Stimulated activated CD4-positive, alpha-beta T cell treated with anti-CD3 and anti-CD28 coated beads, Interleukin-2, amount 100 ng/mL, for 48 hours (primary cell): ENCODE measurements around the gene FAM117B.
"Not testable (repeated sequence)": the region's sequence is repeated elsewhere in the genome, so short reads cannot be mapped to it uniquely, and the experiment has no call there.

Source experiments
- DNase-seq, 2 donors: peaks; one replicate each; pipeline ENCODE4 v3.0.0-alpha.2; 2020

FAM117B gene

DNA sequence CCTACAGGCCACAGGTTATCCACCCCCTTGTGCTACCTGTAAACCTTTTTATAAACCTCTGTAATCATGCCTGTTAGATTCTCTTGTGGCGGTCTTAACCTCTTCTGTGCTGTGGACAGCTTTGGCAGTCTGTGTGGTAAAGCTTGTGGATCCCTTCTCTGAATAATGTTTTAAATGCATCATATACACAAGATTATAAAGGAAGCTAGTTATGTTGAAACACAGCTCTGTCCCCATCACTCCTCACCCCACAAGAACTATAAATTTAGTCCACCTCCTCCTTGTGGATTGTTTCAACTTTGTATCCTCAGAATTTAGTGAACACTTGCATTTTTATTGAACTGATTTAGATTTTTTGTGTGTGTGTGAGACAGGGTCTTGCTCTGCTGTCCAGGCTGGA is 129.1 kb downstream of the FAM117B start:
- no peak for DNase-seq

DNA sequence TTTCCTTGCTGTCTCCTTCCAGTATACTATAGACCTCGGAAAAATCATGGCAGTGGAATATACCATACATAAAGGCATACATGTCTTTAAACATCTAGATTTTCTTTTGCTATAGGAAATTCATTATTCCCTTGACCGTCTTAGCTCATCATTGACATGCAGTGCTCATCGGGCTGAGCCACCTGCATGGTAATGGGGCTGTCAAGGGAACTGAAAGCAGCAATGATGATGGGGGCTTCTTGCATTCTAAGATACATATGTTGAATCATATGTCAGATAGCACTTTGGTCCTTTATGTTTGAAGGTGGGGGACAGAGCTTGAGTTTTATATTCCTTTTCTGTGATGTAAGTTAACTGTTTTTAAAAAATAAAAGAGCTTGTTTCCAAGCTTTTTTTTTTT is 130.2 kb downstream of the FAM117B start:
- DNase-seq, result no peak

DNA sequence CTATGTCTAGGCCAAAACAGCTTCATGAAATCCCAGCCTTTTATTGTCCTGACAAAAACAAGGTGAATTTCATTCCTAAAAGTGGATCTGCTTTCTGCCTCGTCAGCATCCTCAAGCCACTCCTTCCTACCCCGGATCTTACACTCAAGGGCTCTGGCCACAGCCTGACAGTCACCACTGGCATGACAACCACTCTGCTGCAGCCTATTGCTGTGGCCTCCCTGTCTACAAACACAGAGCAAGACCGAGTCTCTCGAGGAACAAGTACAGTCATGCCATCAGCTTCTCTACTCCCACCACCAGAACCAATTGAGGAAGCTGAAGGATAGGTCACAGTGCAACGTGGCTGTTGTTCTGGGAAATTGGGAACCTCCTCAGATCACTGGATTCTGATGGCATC is 130.7 kb downstream of the FAM117B start:
- DNase-seq, result no peak

DNA sequence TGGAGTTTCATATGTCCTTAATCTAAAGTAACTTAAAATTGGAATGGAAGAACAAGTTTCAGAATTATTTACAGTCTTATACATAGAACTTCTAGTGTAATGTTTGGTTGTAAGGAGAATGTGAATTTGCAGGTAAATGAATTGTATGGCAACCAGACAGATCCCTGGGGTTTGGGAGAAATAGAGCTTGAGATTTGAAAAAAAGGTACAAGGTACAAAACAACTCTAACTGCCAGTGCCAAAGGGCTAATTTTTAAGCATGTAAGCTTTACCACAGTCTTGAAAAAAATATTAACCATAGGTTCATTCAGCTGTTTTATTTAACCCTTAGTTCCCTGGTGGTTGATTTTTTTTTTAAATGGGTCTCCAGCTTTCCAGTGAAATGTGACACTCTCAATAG is 133.5 kb downstream of the FAM117B start:
- DNase-seq, result no peak

DNA sequence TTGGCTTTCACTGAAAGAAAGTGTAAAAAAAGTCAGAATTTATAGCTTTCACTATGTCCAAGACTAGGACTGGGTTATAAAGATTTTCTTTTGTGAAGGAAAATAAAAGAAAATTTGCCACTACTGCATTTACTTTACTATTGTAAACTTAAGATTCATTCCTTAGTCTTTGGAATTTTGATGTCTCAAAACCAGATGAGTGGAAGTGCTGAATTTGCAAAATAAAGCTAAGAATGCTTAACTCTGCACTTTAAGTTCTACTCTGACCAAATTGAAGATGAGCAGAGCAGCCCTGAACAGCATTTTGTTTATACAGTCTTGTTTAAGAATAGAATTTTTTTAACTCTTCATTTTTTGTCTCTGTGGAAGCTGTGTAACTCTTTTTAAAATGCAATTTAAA is 134.4 kb downstream of the FAM117B start:
- DNase-seq, result no peak

DNA sequence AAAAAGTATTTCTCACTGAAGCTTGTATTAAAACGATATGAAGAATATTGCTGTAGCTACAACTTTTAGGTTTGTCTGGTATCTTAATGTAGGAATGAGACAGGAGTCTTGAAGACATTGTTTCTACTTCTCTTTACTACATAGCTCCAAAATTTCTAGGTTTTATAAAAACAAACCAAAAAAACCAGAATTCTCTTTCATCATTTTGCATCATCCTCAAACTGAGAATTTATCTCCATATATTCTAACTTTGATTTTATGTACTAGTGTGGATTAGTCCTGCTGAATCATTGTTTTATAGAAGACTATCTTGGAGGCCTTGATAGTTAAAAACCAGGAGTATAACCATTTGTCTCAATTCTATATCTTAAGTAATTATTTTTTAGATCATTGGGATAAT is 136.6 kb downstream of the FAM117B start:
- no peak for DNase-seq

DNA sequence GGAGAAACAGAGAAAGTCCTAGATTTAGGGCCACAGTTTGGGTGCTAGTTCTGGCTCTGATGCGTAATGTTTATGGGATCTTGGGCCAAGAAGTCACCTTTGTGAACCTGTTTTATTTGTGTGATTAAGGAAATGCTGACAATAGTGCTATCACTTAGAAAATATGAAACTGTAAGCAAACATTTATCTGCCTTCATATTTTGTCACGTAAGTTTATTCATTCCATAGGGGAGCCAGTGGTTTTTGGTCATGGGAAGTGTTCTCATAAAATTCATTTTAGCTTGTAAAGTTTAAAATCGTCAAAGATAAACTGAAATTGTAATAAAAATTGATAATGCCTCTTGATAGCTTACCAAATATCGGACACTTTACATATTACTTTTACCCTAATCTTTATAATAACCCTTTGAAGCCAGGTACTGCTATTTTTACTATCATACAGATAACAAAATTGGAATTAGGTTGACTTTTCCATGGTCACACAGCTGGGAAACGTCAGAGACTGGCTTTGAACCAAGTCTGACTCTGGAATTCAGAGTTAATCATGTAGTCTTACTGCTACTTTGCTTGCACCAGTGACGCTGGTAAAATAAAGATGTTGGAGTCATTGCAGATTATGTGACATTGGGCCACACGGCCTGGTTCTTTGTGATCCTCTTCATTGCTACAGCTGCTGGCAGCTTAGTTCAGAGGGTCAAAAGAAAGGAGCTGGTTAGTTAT is 137.1 kb downstream of the FAM117B start:
- no peak for DNase-seq

DNA sequence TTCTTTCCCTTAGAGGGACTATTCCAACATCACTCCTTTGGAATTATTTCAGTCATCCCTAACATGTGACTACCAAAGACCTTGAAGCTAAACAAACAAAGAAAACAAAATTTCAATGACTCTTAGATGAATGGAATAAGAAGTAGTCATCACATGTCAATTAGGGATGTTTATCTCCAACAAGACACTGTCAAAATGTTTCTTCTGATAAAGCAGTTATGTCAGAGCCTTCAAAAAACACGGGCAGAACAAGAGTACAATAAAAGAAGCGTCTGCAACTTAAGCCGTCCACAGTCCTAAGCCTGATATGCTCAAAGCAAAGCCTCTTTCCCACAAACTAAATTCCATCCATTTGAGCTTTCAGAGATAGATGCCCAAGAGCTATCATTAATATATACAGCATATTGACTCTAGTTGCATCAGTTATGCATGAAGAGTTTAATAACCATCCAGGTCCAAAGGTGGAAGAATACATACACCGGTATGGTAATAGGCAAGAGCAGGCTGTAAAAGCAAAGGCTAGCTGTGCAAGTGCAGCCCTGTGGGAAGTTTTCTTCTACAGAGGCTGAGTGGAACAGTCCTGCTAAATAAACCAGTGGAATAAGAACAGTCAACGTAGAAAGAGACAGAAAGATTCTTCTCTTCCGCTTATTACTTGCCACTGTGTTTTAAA is 138.7 kb downstream of the FAM117B start:
- DNase-seq, result no peak

DNA sequence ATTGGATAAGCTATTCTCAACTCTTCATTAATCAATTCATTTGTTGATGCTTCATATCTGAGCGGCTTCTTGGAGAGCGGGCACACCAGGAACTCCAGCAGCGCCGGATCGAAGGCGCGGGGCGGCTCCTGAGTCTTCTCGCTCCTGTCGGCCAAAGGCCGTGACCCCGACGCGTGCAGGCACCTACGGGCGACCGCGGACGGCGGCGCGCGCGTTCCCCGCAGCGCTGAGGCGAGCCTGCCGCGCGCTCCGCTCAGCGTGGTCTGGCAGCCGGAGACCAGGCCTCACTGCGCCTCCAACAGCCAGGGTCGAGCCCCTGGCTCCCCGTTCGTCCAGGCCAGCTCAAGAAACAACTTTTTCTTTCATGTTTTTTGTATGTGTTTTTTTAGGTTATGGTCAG is 139.3 kb downstream of the FAM117B start:
- DNase-seq, result no peak

DNA sequence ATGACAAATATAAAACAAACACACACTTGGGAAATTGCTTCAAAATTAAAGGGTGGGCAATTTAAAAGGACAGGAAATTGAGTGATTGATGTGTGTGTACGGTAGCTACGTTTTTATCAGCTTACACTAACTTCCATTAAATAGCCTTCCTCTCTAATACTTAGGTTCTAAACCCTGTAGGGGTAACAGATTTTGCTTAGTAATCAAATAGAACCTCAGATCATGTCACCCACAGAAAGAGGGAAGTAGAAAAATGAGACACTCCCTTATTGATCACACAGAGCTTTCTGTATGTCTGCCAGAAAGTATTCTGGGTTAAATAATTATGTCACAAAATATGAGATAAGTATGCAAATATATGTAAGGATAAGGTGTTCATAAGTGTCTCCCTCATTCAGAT is 143.4 kb downstream of the FAM117B start:
- no peak for DNase-seq

DNA sequence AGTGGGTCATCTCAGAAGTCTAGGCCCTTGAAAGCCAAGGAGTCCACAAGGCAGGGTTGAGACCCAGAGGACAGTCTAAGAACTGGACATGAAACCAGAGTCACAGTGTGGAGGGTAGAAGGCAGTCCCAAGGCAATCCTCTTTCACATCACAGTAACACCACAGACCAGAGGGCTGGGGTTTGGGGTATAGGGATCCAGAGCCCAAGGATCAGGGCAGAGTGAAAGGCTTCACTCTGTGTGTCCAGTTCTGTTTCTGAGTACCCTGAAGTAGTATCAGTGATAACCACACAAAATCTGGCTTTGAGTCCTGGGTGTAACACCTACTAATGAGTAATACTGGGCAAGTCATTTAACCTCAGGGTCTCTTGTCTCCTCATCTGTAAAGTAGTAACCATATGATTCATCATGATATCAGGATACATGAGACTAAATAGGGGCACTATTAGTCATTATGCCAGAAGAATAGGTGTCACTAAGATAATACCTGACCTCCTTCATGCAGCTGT is 145.8 kb downstream of the FAM117B start:
- DNase-seq, result peak in 1 of 2 donors; percentile 12

DNA sequence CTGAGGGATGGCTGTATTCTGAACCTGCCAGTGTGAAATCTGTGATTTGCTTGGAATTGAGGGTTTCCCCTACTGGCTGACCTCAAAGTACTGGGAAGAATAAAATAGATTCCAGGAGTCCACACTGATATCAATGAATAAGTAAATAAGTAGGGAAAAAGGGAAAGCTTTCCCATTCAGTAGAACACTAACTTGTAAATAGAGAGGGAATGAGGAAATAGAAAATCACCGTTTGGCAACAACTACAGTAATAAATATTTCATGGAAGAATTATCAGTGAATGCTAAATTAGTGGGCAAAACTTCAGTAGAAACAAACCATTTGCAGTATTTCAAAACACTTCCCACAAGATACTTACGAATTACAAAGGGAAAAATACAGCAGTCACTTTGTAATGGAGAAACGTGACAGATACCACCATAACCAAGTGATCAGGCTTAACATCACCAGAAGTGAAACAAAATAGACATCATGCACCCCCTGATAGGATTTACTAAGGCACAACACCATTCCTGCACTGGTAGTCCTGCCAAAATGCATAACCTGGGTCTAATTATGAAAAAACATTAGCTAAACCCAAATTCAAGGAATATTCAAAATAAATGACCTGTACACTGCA is 148.3 kb downstream of the FAM117B start:
- no peak for DNase-seq

DNA sequence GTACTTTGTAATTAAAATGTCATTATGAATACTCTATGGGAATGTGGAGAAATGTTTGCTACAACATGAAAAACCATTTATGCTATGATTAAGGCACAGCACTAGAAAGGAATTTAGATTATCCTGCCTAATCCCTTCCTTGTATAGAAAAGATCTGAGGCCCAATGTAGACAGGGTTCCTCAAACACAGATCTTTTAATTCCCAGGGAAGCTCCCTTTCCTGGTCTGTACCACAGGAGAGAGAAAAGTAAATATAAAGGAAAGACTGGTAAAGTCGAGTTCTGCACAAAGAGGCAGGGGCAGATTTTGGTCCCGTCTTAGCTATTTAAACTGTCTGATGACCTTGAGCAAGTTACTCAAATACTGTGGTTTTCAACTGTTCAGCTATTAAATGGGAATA is 152.1 kb downstream of the FAM117B start:
- no peak for DNase-seq

DNA sequence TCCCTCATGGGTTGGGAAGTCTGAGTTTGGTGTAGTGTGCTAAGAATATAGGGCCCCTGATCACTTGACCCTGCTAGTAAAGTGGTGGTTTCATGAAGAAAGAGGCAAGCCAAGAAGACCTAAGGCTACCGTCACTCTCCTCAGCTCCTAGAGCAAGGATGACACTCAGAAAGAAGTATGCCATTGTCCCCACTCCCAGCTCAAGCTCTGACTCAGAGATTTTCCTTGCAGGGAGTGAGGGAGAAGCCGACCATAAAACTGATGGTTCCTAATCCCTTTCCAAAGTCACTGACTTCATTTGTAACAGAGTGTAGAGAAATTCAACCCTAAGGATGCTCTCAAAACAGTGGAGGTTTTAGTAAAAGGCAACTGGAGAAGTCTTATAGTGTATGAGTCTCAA is 155.9 kb downstream of the FAM117B start:
- no peak for DNase-seq

DNA sequence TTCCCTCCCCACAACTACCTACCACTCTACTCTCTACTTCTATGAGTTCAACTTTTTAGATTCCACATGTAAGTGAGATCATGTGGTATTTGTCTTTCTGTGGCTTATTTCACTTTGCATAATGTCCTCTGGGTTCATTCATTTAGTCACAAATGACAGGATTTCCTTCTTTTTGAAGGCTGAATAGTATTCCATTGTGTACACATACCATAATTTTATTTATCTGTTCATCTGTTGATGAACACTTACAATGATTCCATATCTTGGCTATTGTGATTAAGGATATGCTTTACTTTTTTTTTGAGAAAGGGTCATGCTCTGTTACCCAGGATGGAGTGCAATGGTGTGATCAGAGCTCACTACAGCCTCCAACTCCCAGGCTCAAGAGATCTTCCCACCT is 163.2 kb downstream of the FAM117B start:
- no peak for DNase-seq

DNA sequence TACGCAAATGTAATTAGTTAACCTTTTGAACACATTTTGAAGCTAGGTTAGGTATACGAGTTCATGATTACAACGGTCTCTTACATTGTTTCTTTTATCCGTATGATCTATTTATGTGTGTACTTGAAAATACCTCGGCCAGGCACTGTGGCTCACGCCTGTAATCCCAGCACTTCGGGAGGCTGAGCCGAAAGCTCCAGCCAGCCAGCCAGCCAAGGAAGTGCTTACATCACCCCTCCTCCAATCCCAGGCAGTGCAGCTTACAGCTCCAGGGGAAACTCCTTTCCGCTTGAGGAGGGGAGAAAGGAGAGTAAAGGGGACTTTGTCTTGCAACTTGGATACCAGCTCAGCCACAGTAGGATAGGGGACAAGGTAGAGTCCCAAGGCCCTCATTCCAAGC is 171.1 kb downstream of the FAM117B start:
- not testable (repeated sequence) for DNase-seq

DNA sequence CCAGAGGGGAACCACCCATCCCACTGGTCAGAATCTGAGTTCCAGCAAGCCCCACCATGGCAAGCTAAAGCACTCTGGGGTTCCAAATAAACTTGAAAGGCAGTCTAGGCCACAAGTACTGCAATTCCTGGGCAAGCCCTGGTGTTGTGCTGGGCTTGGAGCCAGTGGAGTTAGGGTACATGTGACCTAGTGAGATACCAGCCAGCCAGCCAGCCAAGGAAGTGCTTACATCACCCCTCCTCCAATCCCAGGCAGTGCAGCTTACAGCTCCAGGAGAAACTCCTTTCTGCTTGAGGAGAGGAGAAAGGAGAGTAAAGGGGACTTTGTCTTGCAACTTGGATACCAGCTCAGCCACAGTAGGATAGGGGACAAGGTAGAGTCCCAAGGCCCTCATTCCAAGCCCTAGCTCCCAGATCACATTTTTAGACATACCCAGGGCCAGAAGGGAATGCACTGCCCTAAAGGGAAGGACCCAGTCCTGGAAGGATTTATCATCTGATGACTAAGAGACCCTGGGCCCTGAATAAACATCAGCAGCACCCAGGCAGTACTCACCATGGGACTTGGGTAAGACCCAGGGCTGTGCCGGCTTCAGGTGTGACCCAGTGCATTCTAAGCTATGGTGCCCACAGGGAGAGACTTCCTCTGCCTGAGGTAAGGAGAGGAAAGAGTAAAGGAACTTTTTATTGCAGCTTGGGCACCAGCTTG is 172.8 kb downstream of the FAM117B start:
- not testable (repeated sequence) for DNase-seq

DNA sequence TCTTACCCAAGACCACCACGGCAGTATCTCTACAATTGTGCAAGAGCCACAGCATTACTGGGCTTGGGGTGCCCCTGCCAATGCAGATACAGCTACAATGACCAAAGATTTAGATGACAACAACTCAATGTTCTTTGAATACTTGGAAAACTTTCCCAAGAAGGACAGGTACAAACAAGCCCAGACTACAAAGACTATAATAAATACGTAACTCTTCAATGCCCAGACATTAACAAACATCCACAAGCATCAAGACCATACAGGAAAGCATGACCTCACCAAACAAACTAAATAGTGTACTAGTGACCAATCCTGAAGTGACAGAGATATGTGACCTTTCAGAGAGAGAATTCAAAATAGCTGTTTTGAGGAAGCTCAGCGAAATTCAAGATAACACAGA is 174.0 kb downstream of the FAM117B start:
- no peak for DNase-seq

DNA sequence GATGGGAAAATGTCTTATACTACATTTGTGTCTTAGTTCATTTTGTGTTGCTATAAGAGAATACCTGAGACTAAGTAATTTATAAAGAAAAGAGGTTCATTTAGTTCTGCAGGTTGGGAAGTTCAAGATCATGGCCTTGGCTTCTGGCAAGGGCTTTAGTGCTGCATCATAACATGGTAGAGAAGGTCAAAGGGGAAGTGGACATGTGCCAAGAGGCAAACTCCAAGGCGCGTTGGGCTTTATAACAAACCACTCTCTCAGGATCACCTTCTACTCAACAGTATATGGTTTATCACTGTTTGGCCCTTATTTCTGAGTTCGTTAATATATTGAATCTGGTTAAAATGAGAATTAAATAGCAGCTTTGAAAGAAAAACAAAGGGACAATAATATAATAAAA is 178.6 kb downstream of the FAM117B start:
- no peak for DNase-seq

DNA sequence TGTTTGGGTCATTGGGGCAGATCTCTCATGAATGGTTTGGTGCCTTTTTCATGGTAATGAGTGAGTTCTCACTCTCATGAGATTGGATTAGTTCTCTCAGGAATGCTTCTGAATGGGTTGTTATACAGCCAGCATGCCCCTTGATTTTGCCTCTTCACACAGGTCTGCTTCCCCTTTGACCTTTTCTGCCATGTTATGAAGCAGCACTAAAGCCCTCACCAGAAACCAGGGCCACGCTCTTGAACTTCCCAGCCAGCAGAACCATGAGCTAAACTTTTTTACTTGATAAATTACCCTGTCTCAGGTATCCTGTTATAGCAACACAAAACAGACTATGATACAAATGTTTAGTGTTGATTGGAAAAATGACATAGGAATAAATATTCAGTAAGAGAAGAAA is 179.5 kb downstream of the FAM117B start:
- DNase-seq, result no peak

DNA sequence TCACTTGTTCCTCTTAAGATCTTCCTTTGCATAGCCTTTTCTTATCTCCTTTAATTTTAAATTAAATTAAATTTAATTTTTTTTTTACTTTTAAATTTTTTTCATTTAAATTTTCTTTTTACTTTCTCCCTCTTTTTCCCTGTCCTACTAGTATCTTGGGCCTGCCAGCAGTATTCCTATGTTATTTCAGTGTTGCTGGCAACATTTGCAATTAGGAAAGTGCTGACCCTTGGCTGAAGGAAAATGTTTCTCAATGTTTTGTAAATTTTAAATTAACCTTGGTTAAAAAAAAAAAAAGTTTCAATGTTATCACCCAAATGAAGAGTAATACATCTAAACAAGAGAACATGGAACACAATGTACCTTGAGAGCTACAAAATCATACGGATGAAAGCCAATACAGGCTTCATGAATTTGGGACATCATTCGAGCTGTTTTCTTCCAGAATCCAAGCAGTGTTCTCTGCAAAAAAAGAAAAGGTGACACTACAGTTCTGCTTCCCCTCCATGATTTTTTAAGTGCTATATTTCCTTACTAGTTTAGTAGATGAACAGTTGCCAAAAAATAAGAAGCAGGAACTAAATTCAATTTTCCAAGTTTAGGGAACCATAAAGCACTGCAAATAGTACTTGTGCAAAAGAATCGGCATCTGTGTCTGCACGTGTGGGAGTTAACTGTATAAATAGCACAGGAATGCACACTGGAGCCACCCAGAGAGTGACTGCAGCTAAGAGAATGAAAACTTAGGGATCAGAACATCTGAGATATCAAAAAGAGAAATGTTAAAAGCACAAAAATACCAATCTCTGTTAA is 181.0 kb downstream of the FAM117B start:
- DNase-seq, result no peak

DNA sequence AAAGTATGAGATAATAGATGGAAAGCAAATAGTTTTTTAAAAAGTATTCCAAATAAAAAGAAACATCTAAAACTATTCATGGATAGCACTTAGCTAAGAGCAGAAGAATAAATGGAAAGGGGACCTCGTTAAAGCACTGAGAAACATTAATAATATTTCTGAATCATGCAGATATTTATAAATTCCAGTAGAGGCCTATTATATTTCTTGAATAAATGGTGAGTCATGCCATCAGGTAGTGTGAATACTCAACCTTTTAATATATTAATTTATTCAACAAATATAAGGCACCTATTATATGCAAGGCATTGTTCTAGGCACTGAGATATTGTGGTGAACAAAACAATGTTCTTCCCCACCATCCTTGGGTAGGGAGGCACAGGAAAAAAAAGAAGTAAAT is 183.0 kb downstream of the FAM117B start:
- no peak for DNase-seq

DNA sequence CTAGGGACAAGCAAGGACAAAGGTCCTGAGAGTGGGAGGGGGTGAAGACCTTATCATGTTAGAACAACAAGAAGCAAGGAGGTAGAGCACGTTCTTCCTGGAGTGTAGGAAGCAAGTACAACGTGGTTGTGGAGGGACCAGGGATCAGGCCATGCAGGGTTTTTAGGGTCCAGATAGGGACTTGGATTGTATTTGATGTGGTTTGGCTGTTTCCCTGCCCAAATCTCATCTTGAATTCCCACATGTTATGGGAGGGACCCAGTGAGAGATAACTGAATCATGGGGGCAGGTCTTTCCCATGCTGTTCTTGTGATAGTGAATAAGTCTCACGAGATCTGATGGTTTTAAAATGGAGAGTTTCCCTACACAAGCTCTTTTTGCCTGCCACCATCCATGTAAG is 183.6 kb downstream of the FAM117B start:
- no peak for DNase-seq
